ENCODE results near the gene MSI2. TPM values are rescaled to one million over a fixed set of nuclear protein-coding genes. Genes with fewer than 3 reads are reported as not detected.

MSI2 gene
- total RNA-seq, 2 donors from 2014 or later, result 30.1 to 41.1 TPM

- no peak for DNase-seq (ENCODE audit: low spot score)
- H3K27me3 ChIP-seq, result no peaks in the 10 kb centered on the region
- no peaks in the 10 kb centered on the region for H3K36me3 ChIP-seq
- TF ChIP-seq CTCF (IDR thresholded peaks at IDR 0.05), result no peak
- peak overlapping the region; percentile 67 to 69 for H3K27ac ChIP-seq
- H3K9me3 ChIP-seq, result no peaks in the 10 kb centered on the region
- peaks cover 0 to 42% of the 10 kb centered on the region in 2 donors for H3K4me1 ChIP-seq
- no peak overlapping the region for H3K4me3 ChIP-seq
Observed at GRCh38 chr17:57576744-57577143, 320.4 kb downstream of the MSI2 start.

GRCh38 chr17:57577751-57578607, 321.7 kb downstream of the MSI2 start:
- Histone ChIP-seq H3K4me3 (peak overlapping the region in 1 of 2 donors; percentile 28), H3K27ac (peak overlapping the region; percentile 67 to 69), H3K9me3 (no peaks in the 10 kb centered on the region), H3K36me3 (no peaks in the 10 kb centered on the region), H3K4me1 (peaks cover 0 to 32% of the 10 kb centered on the region in 2 donors), H3K27me3 (no peaks in the 10 kb centered on the region)
- peak; percentile 80 for DNase-seq (ENCODE audit: low spot score)
- TF ChIP-seq CTCF (IDR thresholded peaks at IDR 0.05), result no peak

- Histone ChIP-seq H3K9me3 (no peaks in the 10 kb centered on the region), H3K4me3 (no peak overlapping the region), H3K36me3 (no peaks in the 10 kb centered on the region), H3K27me3 (no peaks in the 10 kb centered on the region), H3K4me1 (peaks cover 0 to 27% of the 10 kb centered on the region in 2 donors), H3K27ac (peak overlapping the region; percentile 67 to 69)
- no peak for TF ChIP-seq CTCF (IDR thresholded peaks at IDR 0.05)
- no peak for DNase-seq (ENCODE audit: low spot score)
Observed at GRCh38 chr17:57578608-57579225, 322.4 kb downstream of the MSI2 start.

DNA sequence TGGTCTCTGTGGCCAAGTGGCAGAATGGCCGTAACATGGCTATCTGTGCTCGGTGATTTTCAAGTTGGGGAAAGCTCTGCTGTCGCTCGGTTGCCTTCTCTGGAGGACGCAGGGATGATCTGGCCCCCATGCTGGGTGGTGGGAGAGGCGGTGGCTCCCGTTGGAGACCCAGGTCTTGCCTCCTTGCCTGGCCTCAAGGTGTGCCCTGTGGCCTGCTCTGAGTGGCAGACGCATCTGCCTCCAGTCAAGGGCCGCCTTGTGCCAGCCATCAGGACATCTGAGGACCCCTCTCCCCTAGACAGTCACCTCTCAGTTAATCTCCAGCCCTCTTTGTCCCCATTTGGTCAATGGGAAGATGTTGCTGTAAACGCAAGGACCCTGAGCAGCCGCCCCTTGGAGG, 322.9 kb downstream of the MSI2 start:
- DNase-seq (ENCODE audit: low spot score), result no peak
- Histone ChIP-seq H3K36me3 (no peaks in the 10 kb centered on the region), H3K9me3 (no peaks in the 10 kb centered on the region), H3K4me3 (no peak overlapping the region), H3K4me1 (peaks cover 0 to 21% of the 10 kb centered on the region in 2 donors), H3K27ac (no peak overlapping the region), H3K27me3 (no peaks in the 10 kb centered on the region)
- TF ChIP-seq CTCF (IDR thresholded peaks at IDR 0.05), result no peak

DNA sequence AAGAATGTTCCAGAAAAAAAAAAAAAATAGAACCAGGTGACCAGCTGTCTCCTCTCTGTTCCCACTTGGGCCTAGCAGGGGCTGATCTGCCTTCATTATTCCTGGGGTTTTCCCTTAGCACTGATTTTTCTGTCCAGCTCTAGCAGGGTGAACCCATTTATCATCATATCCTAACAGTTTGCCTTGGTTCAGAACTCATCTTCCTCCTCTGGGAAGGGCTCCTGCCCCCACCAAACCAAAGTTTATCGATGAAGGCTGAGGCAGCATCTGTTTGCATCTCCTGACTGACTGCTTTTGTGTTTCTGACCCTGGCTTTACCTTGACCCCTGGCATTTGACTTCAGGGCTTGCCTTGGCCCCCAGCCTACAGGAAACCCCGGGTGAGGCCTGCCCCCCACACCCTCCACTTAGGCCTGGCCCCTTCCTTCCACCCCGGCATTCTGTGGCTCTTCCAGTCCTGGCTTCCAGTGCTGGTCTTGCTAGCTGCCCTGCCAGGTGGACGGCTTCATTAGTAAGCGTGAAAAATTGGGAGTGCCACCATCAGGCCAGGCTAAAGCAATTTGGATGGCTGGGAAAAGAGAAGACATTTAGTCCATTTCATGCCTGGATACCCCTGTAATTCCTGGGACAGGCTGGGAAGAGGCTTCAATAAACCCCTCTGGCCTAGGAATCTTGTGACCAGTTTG, 323.9 kb downstream of the MSI2 start:
- Histone ChIP-seq H3K4me1 (peaks cover 0 to 23% of the 10 kb centered on the region in 2 donors), H3K27me3 (no peaks in the 10 kb centered on the region), H3K27ac (no peak overlapping the region), H3K36me3 (no peaks in the 10 kb centered on the region), H3K9me3 (no peaks in the 10 kb centered on the region), H3K4me3 (no peak overlapping the region)
- no peak for DNase-seq (ENCODE audit: low spot score)
- TF ChIP-seq CTCF (IDR thresholded peaks at IDR 0.05), result no peak

Data from right atrium auricular region (tissue), 2 donors.